HepG2 (cell line): ENCODE measurements around the gene UCKL1. TPM values are rescaled to one million over a fixed set of nuclear protein-coding genes. Genes with fewer than 3 reads are reported as not detected.

ENCODE experiments used
- GABPA ChIP-seq, 2 experiments: IDR thresholded peaks; 2 replicates each; pipeline ENCODE4 v1.6.1; 2011 to 2016; ENCODE audit warnings: low read depth in 2 of 2, low read length in 1 of 2, missing biosample characterization in 1 of 2, missing genetic modification characterization in 1 of 2
- MEIS2 ChIP-seq: sonication (generic); formaldehyde crosslinking; IDR thresholded peaks from 2 replicates; pipeline ENCODE4 v1.9.0; 2021; ENCODE audit warnings: mild to moderate bottlenecking, missing genetic modification reagents
- PAF1 ChIP-seq: IDR thresholded peaks from 2 replicates; pipeline ENCODE4 v1.6.1; 2016; ENCODE audit warnings: missing genetic modification reagents, missing compliant biosample characterization
- RCOR2 ChIP-seq: IDR thresholded peaks from 2 replicates; pipeline ENCODE4 v1.6.1; 2016; ENCODE audit warnings: missing biosample characterization, missing genetic modification reagents
- RFXANK ChIP-seq: IDR thresholded peaks from 2 replicates; pipeline ENCODE4 v1.6.1; 2016
- ZNF136 ChIP-seq: sonication (generic); formaldehyde crosslinking; IDR thresholded peaks from 2 replicates; pipeline ENCODE4 v1.8.1; 2022; ENCODE audit warnings: low read depth, mild to moderate bottlenecking, moderate library complexity, missing genetic modification reagents
- ZNF207 ChIP-seq: fragments of 450-650 bp; IDR thresholded peaks from 2 replicates; pipeline ENCODE4 v1.6.1; 2016; ENCODE audit warnings: antibody characterized with exemption, borderline replicate concordance
- ZNF781 ChIP-seq: sonication (generic); formaldehyde crosslinking; IDR thresholded peaks from 2 replicates; pipeline ENCODE4 v1.5.1; 2020; ENCODE audit warnings: borderline replicate concordance, mild to moderate bottlenecking, missing genetic modification reagents; ENCODE audit errors: not compliant biosample characterization
- ZNF792 ChIP-seq: IDR thresholded peaks from 2 replicates; pipeline ENCODE4 v1.6.1; 2016
- ZNF839 ChIP-seq: sonication (generic); formaldehyde crosslinking; IDR thresholded peaks from 2 replicates; pipeline ENCODE4 v1.4.0; 2020; ENCODE audit warnings: missing genetic modification reagents, mild to moderate bottlenecking, borderline replicate concordance
- ZSCAN31 ChIP-seq: sonication (generic); formaldehyde crosslinking; IDR thresholded peaks from 2 replicates; pipeline ENCODE4 v1.5.0; 2020; ENCODE audit warnings: low read depth, mild to moderate bottlenecking, missing genetic modification reagents
- polyA plus RNA-seq, 8 experiments: library from polyadenylated mRNA; depleted of rRNA in 3 of 8; stranded (reverse) in 7 of 8; unstranded in 1 of 8; fragments of >200 nt; fragmentation: Illumina TruSeq in 4 of 8; extraction: Trizol in 4 of 8; gene quantifications; 2 replicates each; pipeline versions ENCODE4 v1.2.1 to v1.2.3, GENCODE V29; 2011 to 2016; ENCODE audit warnings: low read depth in 4 of 8, missing spikeins in 1 of 8, mixed read lengths in 1 of 8; ENCODE audit not compliant: insufficient read depth in 1 of 8
- total RNA-seq, 5 experiments: library from RNA; depleted of rRNA; stranded (reverse); fragments of >200 nt; fragmentation: Illumina TruSeq; extraction: Trizol; gene quantifications; 2 replicates each; pipeline ENCODE4 v1.2.3, GENCODE V29; 2016; ENCODE audit warnings: low read depth in 1 of 5
- TF ChIP-seq, protein P1 (sequence below): sonication (generic); formaldehyde crosslinking; IDR thresholded peaks from 2 replicates; pipeline ENCODE4 v1.5.1; 2020; ENCODE audit warnings: mild to moderate bottlenecking, missing genetic modification reagents, moderate library complexity
- TF ChIP-seq, protein P2 (sequence below): sonication (generic); formaldehyde crosslinking; IDR thresholded peaks from 2 replicates; pipeline ENCODE4 v1.5.0; 2020; ENCODE audit warnings: missing genetic modification reagents
- TF ChIP-seq, protein P3 (sequence below): sonication (generic); formaldehyde crosslinking; IDR thresholded peaks from 2 replicates; pipeline ENCODE4 v1.4.0; 2020; ENCODE audit warnings: mild to moderate bottlenecking, missing genetic modification reagents
- TF ChIP-seq, protein P4 (sequence below): sonication (generic); formaldehyde crosslinking; IDR thresholded peaks from 2 replicates; pipeline ENCODE4 v1.5.1; 2020; ENCODE audit warnings: mild to moderate bottlenecking, missing genetic modification reagents, moderate library complexity
- TF ChIP-seq, protein P5 (sequence below): sonication (generic); formaldehyde crosslinking; IDR thresholded peaks from 2 replicates; pipeline ENCODE4 v1.4.0; 2020; ENCODE audit warnings: missing genetic modification reagents, borderline replicate concordance

Gene UCKL1
- total and polyA plus RNA-seq, 2 of the 13 experiments (the other 11 are each of a cell fraction or from before 2014, with no cell fraction given) = 50.2 to 126 TPM

DNA sequence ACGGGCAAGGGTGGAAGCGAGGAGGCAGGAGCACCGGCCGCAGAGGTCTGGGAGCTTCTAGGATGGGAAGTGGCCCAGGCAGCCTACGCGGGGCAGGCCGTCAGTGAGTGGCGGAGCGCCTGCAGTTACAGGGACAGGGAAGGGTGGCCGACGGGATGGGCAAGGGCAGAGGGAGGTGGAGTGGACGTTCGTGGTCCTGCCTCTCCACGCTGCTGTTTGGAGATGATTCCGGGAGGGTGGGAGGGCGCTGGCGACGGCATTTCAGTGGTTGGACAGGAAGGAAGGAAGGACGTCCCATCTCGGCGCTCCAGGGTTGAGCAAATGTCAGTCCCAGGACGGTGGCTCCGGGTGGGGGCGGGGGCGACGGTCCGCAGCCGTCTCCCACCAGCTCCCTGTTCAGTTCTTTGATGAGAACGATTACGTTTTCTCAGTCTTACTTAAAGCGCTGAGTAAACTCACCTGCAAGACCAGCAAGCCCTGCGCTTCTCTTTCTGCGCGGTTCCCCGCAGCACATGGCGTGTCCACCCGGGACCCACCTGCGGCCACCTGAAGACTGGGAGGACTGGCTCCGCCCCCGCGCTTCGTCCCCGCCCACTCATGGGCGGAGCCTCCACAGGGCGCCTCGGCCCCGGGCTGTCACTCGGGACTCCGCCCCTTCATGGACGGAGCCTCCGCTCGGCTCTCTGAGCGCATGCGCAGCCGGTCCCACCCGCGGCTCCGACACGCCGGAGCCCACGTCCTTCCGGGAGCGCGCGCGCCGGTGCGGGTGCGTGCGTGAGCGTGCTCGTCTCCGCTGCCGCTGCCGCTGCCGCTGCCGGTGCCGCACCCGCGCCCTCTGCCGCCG, 61.6 kb downstream of the UCKL1 start, which contains the start of gene DNAJC5 (continued):
- TF ChIP-seq, protein P1, sequence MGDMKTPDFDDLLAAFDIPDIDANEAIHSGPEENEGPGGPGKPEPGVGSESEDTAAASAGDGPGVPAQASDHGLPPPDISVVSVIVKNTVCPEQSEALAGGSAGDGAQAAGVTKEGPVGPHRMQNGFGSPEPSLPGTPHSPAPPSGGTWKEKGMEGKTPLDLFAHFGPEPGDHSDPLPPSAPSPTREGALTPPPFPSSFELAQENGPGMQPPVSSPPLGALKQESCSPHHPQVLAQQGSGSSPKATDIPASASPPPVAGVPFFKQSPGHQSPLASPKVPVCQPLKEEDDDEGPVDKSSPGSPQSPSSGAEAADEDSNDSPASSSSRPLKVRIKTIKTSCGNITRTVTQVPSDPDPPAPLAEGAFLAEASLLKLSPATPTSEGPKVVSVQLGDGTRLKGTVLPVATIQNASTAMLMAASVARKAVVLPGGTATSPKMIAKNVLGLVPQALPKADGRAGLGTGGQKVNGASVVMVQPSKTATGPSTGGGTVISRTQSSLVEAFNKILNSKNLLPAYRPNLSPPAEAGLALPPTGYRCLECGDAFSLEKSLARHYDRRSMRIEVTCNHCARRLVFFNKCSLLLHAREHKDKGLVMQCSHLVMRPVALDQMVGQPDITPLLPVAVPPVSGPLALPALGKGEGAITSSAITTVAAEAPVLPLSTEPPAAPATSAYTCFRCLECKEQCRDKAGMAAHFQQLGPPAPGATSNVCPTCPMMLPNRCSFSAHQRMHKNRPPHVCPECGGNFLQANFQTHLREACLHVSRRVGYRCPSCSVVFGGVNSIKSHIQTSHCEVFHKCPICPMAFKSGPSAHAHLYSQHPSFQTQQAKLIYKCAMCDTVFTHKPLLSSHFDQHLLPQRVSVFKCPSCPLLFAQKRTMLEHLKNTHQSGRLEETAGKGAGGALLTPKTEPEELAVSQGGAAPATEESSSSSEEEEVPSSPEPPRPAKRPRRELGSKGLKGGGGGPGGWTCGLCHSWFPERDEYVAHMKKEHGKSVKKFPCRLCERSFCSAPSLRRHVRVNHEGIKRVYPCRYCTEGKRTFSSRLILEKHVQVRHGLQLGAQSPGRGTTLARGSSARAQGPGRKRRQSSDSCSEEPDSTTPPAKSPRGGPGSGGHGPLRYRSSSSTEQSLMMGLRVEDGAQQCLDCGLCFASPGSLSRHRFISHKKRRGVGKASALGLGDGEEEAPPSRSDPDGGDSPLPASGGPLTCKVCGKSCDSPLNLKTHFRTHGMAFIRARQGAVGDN = peak; percentile 90
- TF ChIP-seq, protein P2, sequence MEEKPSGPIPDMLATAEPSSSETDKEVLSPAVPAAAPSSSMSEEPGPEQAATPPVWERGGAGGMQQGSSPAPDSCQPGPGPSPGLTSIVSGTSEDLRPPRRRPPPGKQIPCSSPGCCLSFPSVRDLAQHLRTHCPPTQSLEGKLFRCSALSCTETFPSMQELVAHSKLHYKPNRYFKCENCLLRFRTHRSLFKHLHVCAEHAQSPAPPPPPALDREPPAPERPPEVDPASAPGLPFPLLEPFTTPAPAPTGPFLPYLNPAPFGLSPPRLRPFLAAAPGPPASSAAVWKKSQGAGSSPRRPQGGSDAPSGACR (CRISPR knock-in tag) = peak; percentile 72
- TF ChIP-seq, protein P3, sequence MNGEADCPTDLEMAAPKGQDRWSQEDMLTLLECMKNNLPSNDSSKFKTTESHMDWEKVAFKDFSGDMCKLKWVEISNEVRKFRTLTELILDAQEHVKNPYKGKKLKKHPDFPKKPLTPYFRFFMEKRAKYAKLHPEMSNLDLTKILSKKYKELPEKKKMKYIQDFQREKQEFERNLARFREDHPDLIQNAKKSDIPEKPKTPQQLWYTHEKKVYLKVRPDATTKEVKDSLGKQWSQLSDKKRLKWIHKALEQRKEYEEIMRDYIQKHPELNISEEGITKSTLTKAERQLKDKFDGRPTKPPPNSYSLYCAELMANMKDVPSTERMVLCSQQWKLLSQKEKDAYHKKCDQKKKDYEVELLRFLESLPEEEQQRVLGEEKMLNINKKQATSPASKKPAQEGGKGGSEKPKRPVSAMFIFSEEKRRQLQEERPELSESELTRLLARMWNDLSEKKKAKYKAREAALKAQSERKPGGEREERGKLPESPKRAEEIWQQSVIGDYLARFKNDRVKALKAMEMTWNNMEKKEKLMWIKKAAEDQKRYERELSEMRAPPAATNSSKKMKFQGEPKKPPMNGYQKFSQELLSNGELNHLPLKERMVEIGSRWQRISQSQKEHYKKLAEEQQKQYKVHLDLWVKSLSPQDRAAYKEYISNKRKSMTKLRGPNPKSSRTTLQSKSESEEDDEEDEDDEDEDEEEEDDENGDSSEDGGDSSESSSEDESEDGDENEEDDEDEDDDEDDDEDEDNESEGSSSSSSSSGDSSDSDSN (CRISPR knock-in tag) = peak; percentile 65; the same call in 1 of the 2 replicates
- TF ChIP-seq ZNF136 (peak; percentile 59; the same call in 1 of the 2 replicates), GABPA (IDR thresholded peaks at IDR 0.05; ENCODE audit: low read depth, low read length) (no peak), GABPA (CRISPR knock-in tag; IDR thresholded peaks at IDR 0.05; ENCODE audit: low read depth) (no peak), RFXANK (CRISPR knock-in tag) (0 out of 2 replicates have a peak, but pooled peaks have one; percentile 46), PAF1 (CRISPR knock-in tag) (no peak), ZSCAN31 (CRISPR knock-in tag) (peak; percentile 19; the same call in 1 of the 2 replicates), ZNF781 (peak; percentile 56), ZNF207 (no peak), MEIS2 (CRISPR knock-in tag) (peak; percentile 71; the same call in 1 of the 2 replicates), ZNF839 (CRISPR knock-in tag) (no peak; the same call in 1 of the 2 replicates), ZNF792 (CRISPR knock-in tag) (0 out of 2 replicates have a peak, but pooled peaks have one; percentile 62), RCOR2 (CRISPR knock-in tag) (peak; percentile 64; the same call in 1 of the 2 replicates)
- TF ChIP-seq, protein P4, sequence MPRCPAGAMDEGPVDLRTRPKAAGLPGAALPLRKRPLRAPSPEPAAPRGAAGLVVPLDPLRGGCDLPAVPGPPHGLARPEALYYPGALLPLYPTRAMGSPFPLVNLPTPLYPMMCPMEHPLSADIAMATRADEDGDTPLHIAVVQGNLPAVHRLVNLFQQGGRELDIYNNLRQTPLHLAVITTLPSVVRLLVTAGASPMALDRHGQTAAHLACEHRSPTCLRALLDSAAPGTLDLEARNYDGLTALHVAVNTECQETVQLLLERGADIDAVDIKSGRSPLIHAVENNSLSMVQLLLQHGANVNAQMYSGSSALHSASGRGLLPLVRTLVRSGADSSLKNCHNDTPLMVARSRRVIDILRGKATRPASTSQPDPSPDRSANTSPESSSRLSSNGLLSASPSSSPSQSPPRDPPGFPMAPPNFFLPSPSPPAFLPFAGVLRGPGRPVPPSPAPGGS (CRISPR knock-in tag) = peak; percentile 68
- TF ChIP-seq, protein P5, sequence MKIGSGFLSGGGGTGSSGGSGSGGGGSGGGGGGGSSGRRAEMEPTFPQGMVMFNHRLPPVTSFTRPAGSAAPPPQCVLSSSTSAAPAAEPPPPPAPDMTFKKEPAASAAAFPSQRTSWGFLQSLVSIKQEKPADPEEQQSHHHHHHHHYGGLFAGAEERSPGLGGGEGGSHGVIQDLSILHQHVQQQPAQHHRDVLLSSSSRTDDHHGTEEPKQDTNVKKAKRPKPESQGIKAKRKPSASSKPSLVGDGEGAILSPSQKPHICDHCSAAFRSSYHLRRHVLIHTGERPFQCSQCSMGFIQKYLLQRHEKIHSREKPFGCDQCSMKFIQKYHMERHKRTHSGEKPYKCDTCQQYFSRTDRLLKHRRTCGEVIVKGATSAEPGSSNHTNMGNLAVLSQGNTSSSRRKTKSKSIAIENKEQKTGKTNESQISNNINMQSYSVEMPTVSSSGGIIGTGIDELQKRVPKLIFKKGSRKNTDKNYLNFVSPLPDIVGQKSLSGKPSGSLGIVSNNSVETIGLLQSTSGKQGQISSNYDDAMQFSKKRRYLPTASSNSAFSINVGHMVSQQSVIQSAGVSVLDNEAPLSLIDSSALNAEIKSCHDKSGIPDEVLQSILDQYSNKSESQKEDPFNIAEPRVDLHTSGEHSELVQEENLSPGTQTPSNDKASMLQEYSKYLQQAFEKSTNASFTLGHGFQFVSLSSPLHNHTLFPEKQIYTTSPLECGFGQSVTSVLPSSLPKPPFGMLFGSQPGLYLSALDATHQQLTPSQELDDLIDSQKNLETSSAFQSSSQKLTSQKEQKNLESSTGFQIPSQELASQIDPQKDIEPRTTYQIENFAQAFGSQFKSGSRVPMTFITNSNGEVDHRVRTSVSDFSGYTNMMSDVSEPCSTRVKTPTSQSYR (CRISPR knock-in tag) = peak; percentile 51; the same call in 1 of the 2 replicates
